HG03103 (cell line): ENCODE results near the gene CCNB2.
"Not testable (repeated sequence)": the region's sequence is repeated elsewhere in the genome, so short reads cannot be mapped to it uniquely, and the experiment has no call there.

Experiments used
- ATAC-seq: cut with Tn5 transposase; IDR thresholded peaks from one replicate; pipeline ENCODE4 v1.9.1; 2021; ENCODE audit warnings: low read depth; ENCODE audit not compliant: unreplicated experiment

CCNB2 gene

DNA sequence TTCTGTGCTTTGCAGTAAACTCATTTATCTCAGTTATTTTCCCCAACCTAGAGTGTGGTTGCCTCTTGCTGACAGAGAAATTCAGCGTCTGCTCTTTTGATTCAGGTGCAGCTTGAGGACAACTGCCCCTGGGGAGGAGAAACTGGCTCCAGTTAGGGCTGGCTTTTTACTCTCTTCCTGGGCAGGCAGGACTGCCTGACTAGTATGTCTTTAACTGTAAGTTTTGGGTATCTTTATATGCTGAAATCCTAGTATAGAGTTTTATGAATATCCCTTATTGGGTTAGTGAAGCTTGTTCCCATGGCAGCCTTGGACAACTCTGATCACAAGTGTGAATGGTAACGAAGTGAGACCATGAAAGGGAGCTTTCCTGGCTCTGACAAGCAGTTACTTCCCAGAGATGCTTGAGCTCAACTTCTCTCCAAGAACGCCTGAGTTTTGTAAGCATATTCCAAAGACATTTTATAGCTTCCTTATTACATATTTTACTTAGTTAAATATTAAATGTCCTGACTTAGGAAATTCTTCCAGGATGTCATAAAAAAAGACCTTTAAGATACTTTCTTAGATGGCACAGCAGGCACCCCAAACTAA is 27.1 kb downstream of the CCNB2 start:
- no peak for ATAC-seq

DNA sequence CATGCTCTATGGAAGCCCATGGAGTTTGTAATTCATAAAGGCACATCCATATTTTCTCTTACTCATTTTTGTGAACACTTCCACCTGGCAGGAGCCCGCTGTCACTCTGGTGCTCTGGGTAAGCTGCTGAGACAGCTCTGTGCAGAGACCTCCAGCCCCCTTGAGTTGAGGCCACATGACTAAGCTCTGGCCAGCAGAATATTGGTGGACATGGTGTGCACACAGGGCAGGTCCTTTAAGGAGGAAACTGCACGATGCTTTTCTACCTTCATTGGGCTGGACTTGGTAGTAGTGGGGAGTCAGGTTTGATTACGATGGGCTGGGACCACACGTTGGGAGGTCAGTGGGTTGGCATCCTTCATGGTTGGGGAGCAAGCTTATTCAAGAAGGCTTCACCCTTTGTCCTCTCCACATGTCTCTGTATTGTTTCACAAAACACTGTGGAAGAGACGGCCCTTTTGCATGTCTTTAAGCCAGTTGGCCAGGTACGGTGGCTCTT is 29.0 kb downstream of the CCNB2 start:
- no peak for ATAC-seq

DNA sequence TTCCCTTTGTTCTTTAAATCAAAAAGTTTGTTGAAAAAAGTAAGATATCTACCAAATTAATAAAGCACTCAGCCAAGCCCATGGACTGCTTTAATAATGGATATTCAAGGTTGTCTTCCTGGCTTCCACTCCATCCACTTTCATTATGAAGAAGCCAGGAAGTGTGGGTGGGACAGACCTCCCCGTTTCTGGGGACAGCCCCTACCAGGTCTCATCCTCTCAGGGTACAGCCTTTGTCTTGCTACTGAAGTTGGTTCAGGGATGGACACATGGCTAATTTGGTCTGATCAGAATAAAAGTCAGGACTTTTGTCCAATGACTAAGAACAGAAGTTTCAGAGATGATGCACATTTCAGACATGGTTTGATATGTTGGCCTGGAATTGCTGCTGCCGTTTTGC is 32.6 kb downstream of the CCNB2 start:
- ATAC-seq = no peak

DNA sequence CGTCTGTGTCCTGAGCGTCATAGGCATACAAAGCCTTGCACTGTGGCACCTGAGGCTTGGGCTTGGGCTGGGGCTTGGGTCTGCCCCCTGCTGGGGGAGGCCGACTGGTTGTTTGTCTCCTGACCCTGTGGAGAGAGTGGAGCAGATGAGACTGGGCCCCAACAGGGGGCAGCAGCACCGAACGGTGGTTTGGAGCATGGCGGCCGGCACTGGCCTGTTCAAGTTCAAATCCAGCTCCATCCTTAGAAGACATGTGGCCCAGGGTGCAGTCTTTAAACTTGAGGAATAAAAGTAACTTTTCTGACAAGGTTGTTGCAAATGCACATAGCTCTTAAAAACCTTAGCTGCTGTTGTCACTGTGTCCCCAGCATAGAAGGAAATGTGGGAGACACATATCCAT is 33.3 kb downstream of the CCNB2 start:
- peak; percentile 54 for ATAC-seq

DNA sequence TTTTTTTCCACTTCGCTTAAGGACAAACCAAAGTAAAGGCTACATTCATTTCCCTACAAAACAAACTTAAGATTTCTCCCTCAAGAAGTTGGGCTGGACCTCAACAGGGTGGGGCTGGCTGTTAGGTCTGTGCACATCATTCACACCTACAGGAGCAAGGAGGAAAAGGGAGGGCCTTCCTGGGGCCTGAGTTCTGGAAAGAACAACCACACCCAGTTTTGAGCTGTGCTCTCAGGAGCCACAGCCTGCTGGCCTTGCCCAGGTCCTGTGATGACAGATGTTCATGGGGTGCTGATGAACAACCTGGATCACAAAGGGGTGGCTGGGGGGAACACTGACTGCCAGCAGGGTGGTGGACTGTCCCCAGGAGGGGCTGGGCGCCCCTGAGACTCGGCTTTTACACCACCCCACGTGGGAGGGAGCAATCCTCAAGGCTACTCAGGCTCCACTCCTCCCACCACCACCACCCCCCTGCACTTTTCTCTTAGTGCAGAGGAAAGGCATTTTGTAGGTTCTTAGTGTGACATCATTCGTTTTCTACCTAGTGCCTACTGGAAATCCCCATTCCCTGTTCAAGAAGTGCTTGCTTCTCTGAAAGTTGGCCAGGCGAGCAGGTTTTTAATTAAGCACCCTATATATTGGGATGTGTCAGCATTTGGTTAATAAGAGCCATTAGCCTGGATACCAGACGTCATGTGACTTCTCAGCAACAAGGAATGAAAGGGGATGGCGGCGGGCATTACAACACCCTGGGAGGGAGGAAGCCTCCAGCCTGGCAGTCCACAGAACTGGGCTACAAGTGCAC is 35.7 kb downstream of the CCNB2 start:
- ATAC-seq = no peak

DNA sequence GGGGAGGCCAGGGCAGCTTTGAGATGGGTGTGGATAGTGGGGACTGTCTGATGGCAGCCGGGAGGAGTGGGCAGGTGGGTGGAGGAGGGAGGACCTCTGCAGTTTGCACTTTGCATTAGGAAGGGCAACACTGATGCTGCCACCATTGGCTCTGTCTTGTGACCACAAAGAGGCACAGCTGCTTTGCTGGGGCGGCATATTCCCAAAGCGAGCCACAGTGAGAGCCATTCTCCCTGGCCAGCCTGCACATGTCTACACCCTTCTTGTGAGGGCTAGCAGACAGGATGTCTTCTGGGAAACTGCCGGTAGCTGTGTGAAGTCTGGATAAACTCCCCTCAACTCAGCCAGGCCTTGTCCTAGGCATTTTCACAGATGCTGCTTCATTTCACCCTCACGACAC is 38.3 kb downstream of the CCNB2 start:
- ATAC-seq = no peak

DNA sequence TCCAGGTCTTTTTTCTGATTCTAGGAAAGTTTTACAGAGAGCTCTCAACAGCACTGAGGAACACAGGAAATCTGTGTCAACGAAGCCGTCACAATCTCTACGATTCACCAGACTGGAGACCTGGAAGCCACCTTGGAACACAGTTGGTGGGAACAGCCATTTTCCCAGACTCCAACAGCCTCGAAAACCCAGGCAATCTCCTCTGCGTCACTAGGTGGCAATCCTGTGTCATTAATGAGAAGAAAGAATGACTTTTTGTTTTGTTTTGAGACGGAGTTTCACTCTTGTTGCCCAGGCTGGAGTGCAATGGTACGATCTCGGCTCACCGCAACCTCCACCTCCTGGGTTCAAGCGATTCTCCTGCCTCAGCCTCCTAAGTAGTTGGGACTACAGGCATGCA is 39.6 kb downstream of the CCNB2 start:
- not testable (repeated sequence) for ATAC-seq

DNA sequence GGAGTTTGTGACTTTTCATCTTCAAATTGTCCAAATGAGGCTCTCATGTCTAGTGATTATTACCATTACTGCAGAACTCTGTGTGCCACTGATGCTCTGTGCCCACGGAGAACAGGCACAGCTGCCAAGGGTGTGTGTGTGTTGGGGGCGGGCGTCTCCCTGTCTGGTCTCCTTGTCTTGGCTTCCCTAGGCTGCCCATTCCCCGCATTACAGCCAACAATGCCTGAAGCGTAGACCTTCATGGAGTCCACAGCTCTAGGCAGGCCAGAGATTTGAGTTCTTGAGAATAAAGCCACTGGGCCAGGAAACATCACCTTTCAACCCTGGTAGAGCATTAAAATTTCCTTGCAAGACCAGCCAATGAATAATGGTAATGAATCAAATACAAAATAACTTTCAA is 42.7 kb downstream of the CCNB2 start:
- no peak for ATAC-seq

DNA sequence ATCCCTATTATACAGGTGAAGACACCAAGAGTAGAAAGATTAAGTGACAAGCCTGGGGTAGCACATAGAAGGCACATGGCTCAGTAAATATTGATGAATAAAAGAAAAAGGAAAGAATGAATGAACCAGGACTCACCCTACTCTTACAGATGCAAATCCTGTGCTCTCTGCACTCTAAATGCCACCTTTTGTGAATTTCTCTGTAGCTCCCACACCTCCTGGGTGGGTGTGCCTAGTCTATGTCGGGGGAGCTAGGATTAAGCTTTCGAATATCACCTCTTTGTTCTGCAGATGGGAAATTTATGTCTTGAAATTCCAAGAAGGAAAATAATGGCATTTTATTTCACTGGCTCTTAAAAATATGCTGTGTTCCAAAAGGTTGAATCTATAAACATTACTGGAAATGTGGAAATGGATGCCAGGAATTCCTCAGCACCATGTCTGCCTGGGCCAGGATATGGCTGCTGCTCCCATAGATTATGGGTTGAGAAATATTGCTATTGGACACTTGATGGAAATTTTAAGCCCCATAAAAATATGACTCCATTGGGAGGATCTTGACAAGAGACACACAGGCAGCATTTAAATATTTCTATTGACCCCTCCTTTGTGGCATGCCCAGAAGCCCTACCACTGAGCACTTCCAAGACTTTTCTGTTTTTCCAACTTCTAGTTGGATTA is 43.3 kb downstream of the CCNB2 start:
- no peak for ATAC-seq

DNA sequence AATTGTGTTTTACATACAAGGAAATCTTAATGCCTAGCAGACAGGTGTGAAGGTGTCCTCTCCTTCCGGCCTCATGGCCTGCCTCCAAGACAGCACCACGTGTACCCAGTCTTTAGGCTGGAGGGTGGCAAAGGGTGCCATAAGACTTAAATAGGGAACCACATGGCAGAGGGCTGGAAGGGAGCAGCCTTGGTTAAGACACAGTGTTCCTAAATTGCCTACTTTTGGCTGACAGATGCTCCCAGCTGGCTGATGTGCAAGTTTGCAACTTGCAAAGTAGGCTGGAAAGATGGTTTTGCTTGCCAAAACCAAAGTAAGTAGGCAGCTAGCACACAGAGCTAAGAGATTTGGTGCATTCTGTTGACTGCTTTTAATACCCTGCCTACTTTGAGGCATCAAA is 45.2 kb downstream of the CCNB2 start:
- no peak for ATAC-seq

DNA sequence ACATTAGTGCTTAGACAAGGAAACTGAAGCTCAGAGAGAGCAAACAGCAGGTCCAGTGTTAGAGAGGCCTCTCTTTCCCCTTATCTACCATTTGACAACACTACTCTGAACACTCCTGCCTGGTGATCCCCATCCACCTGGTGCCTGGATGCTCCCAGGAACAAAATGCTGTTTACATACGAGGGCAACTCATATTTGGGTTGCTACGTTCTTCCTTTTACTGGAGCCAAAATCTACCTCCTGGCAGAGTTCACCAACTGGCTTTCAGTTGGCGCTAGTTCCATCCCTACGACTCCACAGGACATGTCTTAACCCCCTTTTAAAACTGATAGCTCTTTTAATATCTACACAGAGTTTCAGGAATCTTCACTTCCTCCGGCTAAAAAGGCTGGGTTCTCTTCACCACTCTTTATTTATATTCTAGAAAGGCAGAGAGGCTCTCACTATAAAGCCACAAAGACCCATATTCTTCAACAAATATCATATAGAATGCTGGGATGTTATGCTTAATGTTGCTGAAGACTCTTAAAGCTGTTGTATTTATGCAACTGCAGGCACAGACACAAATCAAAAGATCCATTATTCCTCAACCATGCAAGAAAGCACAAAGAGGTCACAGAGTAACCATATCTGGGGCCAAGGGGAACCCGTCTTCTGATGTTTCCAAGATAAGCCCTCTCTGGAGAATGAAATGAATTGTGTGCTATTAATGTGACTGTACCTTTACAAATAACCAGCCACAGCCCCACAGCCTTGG is 47.9 kb downstream of the CCNB2 start:
- no peak for ATAC-seq

DNA sequence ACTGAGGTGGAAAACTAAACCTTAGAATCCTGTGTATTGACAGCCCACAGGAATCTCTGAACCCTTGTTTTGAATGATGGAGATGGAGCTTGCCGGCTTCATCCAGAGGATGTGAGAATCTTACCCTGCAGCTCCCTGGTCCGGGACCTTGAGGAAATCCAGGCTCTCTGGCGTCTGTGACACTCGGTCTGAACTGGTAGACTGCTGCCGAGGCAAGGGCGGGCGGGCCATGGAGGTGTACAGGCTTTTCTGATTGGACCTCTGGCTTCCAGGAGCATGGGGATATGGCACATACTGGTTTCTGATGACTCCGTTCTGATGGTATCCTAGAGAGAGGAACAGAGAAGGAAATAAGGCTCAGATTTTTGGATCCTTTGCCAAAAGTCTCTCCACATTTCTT is 48.5 kb downstream of the CCNB2 start:
- no peak for ATAC-seq

DNA sequence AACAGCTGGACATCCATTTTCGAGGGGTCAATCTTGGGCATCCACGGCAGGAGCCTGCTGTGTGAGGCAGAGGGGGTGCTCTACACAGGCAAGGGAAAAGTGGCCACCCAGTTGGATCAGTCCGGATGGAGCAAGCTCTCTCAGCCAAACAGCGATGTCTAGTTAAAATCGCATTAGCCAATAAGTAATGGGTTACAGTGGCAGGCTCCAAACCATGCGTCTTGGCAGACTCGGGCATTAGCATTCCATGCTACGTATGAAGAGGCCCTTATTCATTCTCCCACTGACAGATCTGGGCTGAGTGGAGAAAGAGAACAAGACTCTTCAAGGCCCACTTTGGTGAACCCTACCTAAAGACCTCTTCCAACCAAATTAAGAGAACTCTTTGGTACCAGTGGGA is 49.3 kb downstream of the CCNB2 start:
- no peak for ATAC-seq

DNA sequence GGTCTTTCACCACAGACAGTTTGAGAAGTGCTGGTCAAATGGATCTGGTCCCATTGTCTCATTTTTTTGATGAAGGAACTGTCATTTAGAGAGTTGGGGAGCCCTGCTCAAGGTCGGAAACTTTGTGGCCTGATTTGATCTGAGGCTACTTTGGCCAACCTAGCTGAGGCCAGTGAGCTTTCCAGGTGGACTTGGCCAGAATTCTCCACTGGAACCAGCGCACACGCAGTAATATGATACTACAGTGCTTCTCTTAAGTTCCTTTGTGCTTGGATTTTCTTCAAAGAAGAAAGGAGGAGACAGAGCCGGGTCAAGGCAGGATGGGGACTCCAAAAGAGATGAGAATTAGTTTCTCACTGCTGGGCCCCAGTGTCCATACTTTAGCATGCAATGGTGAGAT is 50.5 kb downstream of the CCNB2 start:
- ATAC-seq = no peak

DNA sequence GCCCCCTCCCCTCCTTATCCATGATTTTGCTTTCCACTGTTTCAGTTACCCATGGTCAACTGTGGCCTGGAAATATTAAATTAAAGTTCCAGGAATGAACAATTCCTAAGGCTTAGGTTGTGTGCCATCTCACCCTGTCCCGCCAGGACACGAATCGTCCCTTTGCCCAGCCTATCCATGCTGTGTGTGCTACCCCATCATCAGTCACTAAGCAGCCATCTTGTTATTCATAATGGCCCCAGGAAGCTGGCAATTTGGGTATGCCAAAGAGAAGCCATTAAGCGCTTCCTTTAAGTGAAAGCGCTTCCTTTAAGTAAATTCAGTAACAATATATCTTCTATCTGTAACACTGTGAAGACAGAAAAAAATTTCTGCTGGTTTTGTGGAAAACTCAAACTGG is 52.5 kb downstream of the CCNB2 start:
- ATAC-seq = no peak

DNA sequence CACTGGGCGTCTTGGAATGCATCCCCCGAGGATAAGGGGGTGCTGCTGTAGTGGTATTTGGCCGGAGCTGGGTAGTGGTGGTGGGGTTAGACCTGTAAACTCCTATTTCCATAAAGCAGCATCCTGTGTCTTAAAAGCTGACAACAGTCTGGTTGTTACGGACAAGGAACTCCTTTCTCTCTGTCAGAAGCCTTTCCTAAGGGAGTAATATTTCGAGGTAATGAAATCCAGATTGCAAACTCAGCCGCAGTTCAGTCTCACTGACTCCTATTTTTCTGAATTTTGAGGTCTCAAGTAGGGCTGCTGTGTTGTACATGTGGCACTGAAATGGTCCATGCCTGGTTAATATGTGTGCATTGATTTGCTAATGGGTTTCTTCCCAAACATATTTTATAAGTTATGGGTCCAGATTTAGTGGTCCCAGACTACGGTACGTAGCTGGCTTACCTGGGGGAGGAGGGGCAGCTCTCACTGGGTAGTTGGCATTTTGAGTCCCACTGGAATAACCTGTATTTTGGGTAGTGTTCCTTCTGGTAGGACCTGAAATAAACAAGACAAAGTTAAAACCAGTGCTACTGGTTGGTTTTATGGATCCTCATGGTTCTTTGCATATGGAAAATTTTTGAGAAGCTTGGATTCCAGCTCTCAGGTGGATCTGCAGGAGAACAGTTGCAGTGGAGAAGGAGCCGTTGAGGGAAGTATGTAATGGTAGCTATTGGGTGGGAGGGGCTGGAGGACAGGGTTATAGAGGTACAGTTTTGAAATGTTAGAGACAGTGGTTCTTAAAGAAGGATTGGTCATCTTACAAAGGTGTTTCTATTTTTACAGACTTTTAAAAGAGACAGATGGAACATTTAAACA is 53.1 kb downstream of the CCNB2 start:
- ATAC-seq = no peak

DNA sequence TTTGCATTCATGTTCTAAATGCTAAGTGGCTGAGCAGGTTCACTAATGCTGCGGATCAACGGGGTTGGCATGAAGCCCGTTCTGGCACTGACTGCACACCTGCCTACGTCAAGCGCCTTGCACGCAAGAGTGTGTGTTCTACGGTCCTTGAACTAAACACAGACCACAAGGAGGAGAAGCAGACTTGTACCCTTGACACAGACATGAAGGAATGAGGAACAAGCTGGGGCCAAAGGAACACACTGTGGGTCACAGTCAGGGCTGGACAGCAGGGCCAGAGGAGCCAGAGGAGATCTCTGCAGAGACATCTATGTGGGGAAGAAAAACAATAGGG is 53.7 kb downstream of the CCNB2 start:
- ATAC-seq = no peak

DNA sequence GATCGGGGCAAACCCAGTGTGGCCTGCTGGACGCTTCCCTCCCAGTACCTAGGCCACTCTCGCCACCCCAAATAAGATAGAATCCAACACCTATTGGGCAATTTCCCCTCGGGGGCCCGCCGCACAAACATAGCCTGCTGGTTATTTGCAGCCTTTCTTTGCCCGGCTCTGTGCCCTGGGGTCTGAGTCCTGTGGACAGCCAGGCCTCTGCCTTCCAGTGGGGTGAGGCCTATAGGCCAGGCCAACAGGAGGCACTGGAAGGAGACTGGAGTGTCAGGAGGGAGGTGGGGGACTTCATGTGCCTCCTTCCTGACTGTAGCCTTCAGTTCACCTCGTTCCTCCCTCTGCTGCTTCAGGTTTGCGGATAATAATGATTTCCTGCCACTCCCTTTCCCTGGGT is 54.3 kb downstream of the CCNB2 start:
- no peak for ATAC-seq

DNA sequence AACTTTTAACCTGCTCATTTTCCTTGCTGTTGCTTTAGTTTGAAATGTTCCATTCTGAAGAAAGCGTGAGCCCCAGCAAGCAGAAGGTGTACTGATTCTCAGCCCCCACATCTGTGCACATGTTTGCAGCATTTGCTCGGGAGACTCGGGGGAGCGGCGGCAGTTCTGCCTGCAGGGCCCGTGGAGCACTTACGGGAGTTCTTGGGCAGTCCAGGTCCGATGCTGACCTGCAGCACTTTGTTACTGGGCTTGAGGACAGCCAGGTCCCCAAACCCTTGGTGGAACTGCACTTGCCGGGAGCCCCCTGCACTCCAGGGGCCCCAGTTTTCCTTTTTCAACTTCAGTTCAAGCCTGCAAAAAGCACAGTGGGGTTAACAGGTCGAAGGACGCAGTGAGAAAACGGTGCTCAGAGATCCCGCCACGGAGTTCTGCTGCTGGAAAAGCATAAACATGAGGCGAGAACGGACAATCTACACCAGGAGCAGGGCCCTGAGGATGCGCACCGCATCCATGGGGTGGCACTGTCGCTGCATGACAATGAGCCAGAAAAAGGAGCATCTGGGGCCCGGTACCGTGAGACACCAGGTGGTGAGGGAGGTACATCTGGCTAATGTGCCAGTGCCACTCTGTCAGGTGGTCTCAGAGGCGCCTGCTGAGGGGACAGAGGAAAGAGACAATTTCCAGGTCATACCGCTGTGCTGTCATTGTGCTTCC is 56.1 kb downstream of the CCNB2 start:
- ATAC-seq = no peak

DNA sequence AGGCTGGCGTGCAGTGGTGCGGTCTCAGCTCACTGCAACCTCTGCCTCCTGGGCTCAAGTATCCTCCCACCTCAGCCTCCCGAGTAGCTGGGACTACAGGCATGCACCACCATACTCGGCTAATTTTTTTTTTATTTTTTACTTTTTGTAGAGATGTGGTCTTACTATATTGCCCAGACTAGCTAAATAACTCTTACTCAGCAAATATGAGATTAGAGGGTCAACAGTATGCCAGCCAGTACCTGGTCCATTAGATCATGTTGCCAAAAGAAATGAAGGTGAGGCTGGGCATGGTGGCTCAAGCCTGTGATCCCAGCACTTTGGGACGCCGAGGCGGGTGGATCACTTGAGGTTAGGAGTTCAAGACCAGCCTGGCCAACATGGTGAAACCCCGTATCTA is 57.1 kb downstream of the CCNB2 start:
- ATAC-seq = not testable (repeated sequence)
